ENCODE measurements around the gene SHISA7.
"Not testable (repeated sequence)": the region's sequence is repeated elsewhere in the genome, so short reads cannot be mapped to it uniquely, and the experiment has no call there.

Gene SHISA7

DNA sequence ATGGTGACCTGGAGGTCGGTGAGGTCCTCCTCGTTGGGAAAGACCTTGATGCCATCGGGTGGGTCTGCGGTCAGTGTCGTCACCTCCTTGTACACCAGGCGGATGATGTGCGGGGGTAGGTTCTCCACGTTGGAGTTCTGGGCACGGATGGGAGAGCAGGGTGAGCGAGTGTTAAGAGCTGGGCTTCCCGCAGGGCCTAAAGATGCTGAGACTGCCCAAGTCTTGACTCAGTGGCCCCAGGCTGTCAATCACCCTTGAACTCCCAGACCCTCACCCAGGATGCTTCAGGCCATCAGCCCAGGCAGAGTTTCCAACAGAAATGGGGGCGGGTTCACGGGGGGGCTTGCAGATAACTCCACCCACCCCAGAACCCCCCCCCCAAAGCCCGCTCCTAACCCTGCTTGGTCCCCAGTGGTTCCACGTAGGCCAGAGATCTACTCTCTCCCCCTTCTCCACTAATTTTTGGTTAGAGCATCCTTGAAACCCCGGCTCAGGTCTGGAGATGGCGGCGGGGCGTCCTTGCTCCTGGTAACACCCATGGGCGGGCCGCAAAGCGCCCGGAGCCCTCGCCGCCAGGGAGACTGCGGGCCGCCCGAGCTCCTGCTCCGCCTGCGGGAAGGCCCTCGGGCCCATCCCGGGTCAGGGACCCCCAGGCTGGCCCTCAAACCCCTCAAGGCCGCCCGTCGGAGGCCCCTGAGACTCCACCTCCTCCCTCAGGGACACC lies 36.1 kb downstream of the SHISA7 start:
- Histone ChIP-seq H3K27me3 (ENCODE audit: control insufficient read depth, insufficient read depth, low read length) (no peaks in the 10 kb centered on the region), H3K9ac (ENCODE audit: low read length) (peak overlapping the region; percentile 87), H3K4me3 (ENCODE audit: low read depth, low read length) (peak overlapping the region; percentile 79), H3K9me3 (ENCODE audit: control insufficient read depth, insufficient read depth, low read depth, low read length) (peaks cover 4% of the 10 kb centered on the region; the same call in 1 of the 2 replicates), H3K4me1 (ENCODE audit: control insufficient read depth, insufficient read depth, low read length) (peaks cover 22% of the 10 kb centered on the region), H3K36me3 (ENCODE audit: control insufficient read depth, insufficient read depth, low read length) (peaks cover 44% of the 10 kb centered on the region), H3K27ac (ENCODE audit: low read depth, low read length) (peak overlapping the region; percentile 100)

DNA sequence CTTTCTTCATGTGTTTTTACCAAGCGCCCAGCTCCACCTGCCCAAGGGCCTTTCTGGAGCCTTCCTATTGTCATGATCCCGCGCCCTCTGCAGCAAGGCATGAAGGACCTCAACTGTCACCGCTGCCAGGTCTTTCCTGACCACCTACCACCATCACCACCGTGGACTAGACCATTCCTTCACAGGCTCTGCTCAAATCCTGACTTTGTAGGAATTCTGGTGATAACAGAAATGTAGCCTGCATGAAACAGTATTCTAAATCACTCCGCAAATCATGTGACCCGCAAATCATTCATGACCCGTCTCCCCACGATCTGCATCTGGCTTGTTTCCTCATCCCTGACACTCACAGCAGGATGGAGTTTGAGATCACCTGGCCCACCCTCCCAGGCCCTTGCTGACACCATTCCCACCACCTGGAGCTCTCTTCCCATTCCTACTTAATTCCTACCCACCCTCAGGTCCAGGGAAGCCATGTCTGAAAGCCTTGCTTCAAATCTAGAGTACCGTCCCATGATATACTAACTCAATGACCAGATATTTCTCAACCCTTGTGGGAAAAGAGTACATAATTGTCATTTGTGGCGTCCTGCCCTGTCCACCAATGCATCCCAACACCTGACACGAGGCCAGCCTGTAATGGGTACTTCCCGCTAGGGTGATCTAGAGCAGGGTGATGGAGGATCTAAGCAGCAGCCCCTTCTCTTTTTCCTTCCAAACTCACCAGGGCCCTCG lies 36.8 kb downstream of the SHISA7 start:
- H3K27me3 ChIP-seq (ENCODE audit: control insufficient read depth, insufficient read depth, low read length) = no peaks in the 10 kb centered on the region
- H3K36me3 ChIP-seq (ENCODE audit: control insufficient read depth, insufficient read depth, low read length) = peaks cover 49% of the 10 kb centered on the region
- peaks cover 4% of the 10 kb centered on the region; the same call in 1 of the 2 replicates for H3K9me3 ChIP-seq (ENCODE audit: control insufficient read depth, insufficient read depth, low read depth, low read length)
- peak overlapping the region; percentile 79 for H3K4me3 ChIP-seq (ENCODE audit: low read depth, low read length)
- H3K9ac ChIP-seq (ENCODE audit: low read length) = peak overlapping the region; percentile 87
- H3K4me1 ChIP-seq (ENCODE audit: control insufficient read depth, insufficient read depth, low read length) = peaks cover 22% of the 10 kb centered on the region
- no peak overlapping the region for H3K27ac ChIP-seq (ENCODE audit: low read depth, low read length)

DNA sequence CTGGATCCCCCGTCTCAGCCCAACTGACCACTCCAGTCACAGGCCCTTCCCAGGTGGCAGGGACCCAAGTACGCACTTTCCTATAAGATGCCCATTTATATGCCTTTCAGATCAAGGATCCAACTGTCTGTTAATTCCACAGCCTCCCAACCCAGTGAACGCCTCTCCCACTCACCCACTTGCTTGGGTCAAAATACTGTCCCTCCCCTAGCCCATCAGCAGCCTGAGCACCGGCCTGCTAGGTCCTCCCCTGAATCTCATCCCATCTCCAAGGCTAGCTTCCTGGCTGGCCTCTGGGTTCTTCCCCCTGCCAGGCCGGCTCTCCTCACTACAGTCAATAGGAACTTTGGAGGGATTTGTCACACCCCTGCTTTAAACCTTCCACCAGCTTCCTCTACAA lies 37.5 kb downstream of the SHISA7 start:
- peaks cover 4% of the 10 kb centered on the region; the same call in 1 of the 2 replicates for H3K9me3 ChIP-seq (ENCODE audit: control insufficient read depth, insufficient read depth, low read depth, low read length)
- H3K27ac ChIP-seq (ENCODE audit: low read depth, low read length) = no peak overlapping the region
- H3K9ac ChIP-seq (ENCODE audit: low read length) = peak overlapping the region; percentile 87
- H3K4me3 ChIP-seq (ENCODE audit: low read depth, low read length) = peak overlapping the region; percentile 79
- H3K4me1 ChIP-seq (ENCODE audit: control insufficient read depth, insufficient read depth, low read length) = peaks cover 22% of the 10 kb centered on the region
- peaks cover 54% of the 10 kb centered on the region for H3K36me3 ChIP-seq (ENCODE audit: control insufficient read depth, insufficient read depth, low read length)
- no peaks in the 10 kb centered on the region for H3K27me3 ChIP-seq (ENCODE audit: control insufficient read depth, insufficient read depth, low read length)

DNA sequence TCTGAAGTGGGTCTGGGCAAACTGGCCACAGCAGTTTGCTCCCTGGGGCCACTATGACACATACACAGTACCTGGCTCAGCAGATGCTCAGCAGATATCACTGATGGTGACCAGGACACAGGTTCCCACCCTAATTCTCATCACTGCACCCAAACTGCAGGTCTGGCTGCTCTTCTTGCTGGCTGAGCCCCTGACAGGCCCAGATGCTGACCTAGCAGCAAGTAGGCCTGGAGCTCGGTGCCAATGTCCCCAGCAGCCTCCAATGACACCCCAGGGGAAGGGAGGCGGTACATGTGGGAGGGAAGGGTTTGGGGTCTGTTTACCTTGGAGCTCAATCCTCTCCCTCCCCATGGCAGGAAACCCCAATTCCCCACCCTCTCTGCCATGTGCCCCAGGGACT lies 40.6 kb downstream of the SHISA7 start:
- Histone ChIP-seq H3K36me3 (ENCODE audit: control insufficient read depth, insufficient read depth, low read length) (peaks cover 58% of the 10 kb centered on the region), H3K27me3 (ENCODE audit: control insufficient read depth, insufficient read depth, low read length) (no peaks in the 10 kb centered on the region), H3K4me1 (ENCODE audit: control insufficient read depth, insufficient read depth, low read length) (peaks cover 16% of the 10 kb centered on the region), H3K27ac (ENCODE audit: low read depth, low read length) (no peak overlapping the region), H3K9ac (ENCODE audit: low read length) (no peak overlapping the region), H3K4me3 (ENCODE audit: low read depth, low read length) (no peak overlapping the region), H3K9me3 (ENCODE audit: control insufficient read depth, insufficient read depth, low read depth, low read length) (no peaks in the 10 kb centered on the region)

DNA sequence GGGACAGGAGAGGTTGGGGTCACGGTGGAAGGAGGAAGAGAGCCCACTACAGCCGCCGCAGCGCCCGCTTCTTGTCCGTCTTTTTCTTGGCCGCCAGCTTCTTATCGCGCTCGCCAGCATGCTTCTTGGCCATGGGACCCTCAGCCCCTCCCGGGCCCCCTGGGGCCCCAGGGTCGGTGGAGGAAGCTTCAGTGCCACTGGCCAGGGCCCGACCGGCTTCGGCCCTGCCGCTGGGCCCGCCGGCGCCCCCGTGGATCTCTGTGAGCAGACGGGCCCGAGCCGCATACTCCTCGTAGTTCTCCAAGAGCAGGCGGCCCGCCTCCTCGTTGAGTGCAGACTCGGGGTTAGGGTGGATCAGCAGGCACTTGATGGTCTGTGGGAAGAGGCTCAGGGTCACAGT lies 41.7 kb downstream of the SHISA7 start:
- not testable (repeated sequence) for H3K9ac ChIP-seq (ENCODE audit: low read length); H3K27ac ChIP-seq (ENCODE audit: low read depth, low read length); H3K4me3 ChIP-seq (ENCODE audit: low read depth, low read length); H3K27me3 ChIP-seq (ENCODE audit: control insufficient read depth, insufficient read depth, low read length); H3K9me3 ChIP-seq (ENCODE audit: control insufficient read depth, insufficient read depth, low read depth, low read length)
- H3K36me3 ChIP-seq (ENCODE audit: control insufficient read depth, insufficient read depth, low read length) = peaks cover 53% of the 10 kb centered on the region
- H3K4me1 ChIP-seq (ENCODE audit: control insufficient read depth, insufficient read depth, low read length) = peaks cover 11% of the 10 kb centered on the region

DNA sequence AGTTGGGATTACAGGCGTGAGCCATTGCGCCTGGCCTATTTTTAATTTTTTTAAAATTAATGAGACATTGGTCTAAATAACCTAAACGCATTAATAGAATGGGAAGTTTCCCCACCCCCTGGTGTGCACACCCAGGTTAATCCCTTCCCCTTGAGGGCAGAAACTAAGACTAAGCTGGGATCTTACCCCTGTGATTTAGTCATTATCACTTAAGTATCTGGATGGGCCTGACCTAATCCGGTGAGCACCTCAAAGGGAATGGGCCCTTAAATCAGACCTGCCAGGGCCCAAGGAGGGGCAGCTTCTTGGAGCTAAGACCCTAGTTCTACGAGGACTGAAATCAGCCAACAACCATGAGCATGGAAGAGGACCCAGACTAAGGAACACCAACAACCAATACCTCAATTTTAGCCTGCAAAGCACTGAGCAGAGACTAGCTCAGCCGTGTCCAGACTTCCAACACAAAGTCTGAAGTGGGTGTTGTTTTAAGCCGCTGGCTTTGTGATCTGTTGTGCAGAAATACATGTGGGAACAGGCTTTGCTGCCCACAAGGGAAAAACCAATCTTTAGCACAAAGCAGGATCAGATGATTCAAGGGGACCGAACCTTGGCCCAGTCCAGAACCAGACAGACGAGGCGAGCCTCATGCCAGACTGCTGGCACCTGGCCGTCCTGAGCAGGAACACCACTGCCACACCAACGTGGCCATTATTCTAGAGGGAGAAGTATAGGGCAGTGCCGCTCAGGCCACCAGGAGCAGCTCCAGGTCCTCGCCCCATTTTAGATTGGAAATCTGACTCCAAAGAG lies 42.6 kb downstream of the SHISA7 start:
- no peak overlapping the region for H3K27ac ChIP-seq (ENCODE audit: low read depth, low read length)
- H3K4me1 ChIP-seq (ENCODE audit: control insufficient read depth, insufficient read depth, low read length) = peaks cover 1% of the 10 kb centered on the region; the same call in 1 of the 2 replicates
- H3K9ac ChIP-seq (ENCODE audit: low read length) = no peak overlapping the region
- no peak overlapping the region for H3K4me3 ChIP-seq (ENCODE audit: low read depth, low read length)
- no peaks in the 10 kb centered on the region for H3K27me3 ChIP-seq (ENCODE audit: control insufficient read depth, insufficient read depth, low read length)
- no peaks in the 10 kb centered on the region for H3K9me3 ChIP-seq (ENCODE audit: control insufficient read depth, insufficient read depth, low read depth, low read length)
- H3K36me3 ChIP-seq (ENCODE audit: control insufficient read depth, insufficient read depth, low read length) = peaks cover 44% of the 10 kb centered on the region

DNA sequence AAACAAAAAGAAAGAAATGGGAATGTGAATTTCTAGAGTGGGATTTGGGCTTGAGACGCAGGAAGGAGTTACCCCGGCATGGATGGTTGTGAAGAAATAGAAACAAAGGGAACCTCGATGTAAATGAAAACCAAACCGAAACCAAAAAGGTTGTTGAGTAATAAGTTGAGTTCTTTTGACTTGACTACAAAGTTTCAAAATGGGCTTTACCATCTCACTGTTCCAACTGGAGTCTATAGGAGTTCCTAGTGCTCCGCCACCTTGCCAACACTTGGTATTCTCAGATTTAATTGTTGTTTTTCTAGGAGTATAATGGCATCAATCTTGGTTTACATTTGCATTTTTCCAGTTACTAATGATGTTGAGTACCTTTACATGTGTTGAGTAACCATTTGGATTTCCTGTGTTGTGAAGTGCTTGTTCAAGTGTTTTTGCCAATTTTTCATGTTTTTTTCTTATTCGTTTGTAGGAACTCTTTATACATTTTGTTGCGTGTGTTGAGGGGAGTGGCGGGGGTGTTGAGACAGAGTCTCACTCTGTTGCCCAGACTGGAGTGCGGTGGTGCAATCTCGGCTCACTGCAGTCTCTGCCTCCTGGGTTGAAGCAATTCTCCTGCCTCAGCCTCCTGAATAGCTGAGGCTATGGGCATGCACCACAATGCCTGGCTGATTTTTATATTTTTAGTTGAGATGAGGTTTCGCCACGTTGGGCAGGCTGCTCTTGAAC lies 44.7 kb downstream of the SHISA7 start:
- H3K4me3 ChIP-seq (ENCODE audit: low read depth, low read length) = no peak overlapping the region
- no peak overlapping the region for H3K9ac ChIP-seq (ENCODE audit: low read length)
- no peaks in the 10 kb centered on the region for H3K27me3 ChIP-seq (ENCODE audit: control insufficient read depth, insufficient read depth, low read length)
- H3K36me3 ChIP-seq (ENCODE audit: control insufficient read depth, insufficient read depth, low read length) = peaks cover 28% of the 10 kb centered on the region
- H3K9me3 ChIP-seq (ENCODE audit: control insufficient read depth, insufficient read depth, low read depth, low read length) = no peaks in the 10 kb centered on the region
- H3K27ac ChIP-seq (ENCODE audit: low read depth, low read length) = no peak overlapping the region
- 0 out of 2 replicates have a peak, but pooled peaks cover under 1% of the 10 kb centered on the region for H3K4me1 ChIP-seq (ENCODE audit: control insufficient read depth, insufficient read depth, low read length)

DNA sequence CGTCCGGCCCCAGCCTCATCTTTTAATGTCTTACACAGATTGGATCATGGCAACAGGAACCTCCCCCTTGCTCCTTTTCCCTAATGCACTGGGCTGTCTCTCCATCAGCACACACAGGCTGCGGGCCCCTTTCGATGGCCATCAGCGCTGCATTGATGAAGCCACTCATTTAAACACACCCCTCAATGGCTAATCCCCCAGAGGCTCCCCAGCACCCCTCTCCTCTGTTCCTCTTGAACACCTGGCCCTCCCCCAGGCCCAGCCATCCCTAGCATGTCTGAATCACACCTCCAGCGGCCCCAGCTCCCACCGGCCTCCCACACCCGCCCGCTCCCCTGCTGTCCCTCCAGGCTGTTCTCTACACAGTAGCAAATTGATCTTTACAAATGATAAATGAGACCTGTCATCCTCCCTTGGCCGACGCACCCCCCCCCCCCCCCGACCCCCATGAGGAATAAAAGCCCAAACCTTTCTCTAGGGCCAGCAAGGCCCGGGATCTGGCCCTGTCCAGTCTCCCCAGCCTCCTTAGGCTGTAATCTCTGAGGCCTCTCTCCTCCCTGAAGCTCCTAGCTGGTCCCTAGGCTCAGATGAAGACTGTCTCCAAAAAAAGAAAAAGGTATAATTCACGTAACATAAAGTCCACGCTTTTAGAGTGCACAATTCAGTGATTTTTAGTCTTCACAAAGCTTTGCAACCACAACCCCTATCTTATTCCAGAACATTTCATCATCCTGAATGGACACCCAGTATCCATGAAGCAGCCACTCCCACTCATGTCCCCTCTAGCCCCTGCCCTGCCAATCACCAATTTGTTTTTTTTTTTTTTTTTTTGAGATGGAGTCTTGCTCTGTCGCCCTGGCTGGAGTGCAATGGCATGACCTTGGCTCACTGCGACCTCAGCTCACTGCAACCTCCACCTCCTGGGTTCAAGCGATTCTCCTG lies 50.0 kb downstream of the SHISA7 start:
- H3K27me3 ChIP-seq (ENCODE audit: control insufficient read depth, insufficient read depth, low read length) = no peaks in the 10 kb centered on the region
- H3K36me3 ChIP-seq (ENCODE audit: control insufficient read depth, insufficient read depth, low read length) = peaks cover 22% of the 10 kb centered on the region
- peak overlapping the region; percentile 10 for H3K9ac ChIP-seq (ENCODE audit: low read length)
- no peak overlapping the region for H3K4me3 ChIP-seq (ENCODE audit: low read depth, low read length)
- H3K27ac ChIP-seq (ENCODE audit: low read depth, low read length) = no peak overlapping the region
- no peaks in the 10 kb centered on the region for H3K9me3 ChIP-seq (ENCODE audit: control insufficient read depth, insufficient read depth, low read depth, low read length)
- peaks cover 45% of the 10 kb centered on the region; the same call in 1 of the 2 replicates for H3K4me1 ChIP-seq (ENCODE audit: control insufficient read depth, insufficient read depth, low read length)

DNA sequence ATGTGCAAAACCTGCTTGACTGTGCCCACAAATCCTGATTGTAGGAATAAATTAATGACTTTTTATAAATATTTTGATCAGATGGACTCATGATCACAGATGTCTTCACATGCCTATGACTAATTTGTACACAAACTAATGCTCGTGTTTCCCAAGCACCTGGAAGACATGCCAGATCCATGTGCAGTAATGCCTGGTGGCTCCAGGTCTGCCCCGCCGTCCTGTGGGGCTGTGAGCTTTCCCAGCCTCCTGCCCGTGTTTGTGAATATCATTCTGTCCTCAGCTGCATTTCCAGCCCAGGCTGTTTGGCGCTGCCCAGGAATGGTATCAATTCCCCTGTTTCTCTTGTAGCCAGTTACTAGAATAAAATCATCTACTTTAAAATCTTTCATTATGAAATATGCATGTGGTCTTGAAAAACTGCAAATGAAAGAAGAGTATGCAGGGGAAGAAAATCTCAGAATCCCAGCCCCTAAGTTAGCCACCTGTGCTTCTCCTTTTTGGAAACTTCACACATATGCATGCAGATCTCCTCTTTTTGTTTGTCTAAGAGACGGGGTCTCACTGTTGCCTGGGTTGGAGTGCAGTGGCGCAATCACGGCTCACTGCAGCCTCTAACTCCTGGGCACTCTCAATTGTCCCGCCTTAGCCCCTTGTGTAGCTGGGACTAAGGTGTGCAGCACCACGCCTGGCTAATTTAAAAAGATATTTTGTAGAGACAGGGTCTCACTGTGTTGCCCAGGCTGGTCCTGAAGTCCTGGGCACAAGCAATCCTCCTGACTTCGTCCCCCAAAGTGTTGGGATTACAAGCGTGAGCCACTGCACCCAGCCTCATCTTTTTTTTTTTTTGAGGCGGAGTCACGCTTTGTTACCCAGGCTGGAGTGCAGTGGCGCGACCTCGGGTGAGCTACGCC lies 51.1 kb downstream of the SHISA7 start:
- H3K27ac ChIP-seq (ENCODE audit: low read depth, low read length) = no peak overlapping the region
- peaks cover 33% of the 10 kb centered on the region for H3K36me3 ChIP-seq (ENCODE audit: control insufficient read depth, insufficient read depth, low read length)
- no peak overlapping the region for H3K9ac ChIP-seq (ENCODE audit: low read length)
- H3K4me1 ChIP-seq (ENCODE audit: control insufficient read depth, insufficient read depth, low read length) = peaks cover 56% of the 10 kb centered on the region
- H3K4me3 ChIP-seq (ENCODE audit: low read depth, low read length) = peak overlapping the region; percentile 16; the same call in 1 of the 2 replicates
- no peaks in the 10 kb centered on the region for H3K9me3 ChIP-seq (ENCODE audit: control insufficient read depth, insufficient read depth, low read depth, low read length)
- no peaks in the 10 kb centered on the region for H3K27me3 ChIP-seq (ENCODE audit: control insufficient read depth, insufficient read depth, low read length)

Measured in HUES6 (cell line).